Measurements from ENCODE around the gene DCP2. TPM values are rescaled to one million over a fixed set of nuclear protein-coding genes. Genes with fewer than 3 reads are reported as not detected.
"Not testable (repeated sequence)": the region's sequence is repeated elsewhere in the genome, so short reads cannot be mapped to it uniquely, and the experiment has no call there.

DCP2 gene
- total RNA-seq, 4 donors from 2014 or later: 20.7 to 27.3 (median 22.1) TPM

DNA sequence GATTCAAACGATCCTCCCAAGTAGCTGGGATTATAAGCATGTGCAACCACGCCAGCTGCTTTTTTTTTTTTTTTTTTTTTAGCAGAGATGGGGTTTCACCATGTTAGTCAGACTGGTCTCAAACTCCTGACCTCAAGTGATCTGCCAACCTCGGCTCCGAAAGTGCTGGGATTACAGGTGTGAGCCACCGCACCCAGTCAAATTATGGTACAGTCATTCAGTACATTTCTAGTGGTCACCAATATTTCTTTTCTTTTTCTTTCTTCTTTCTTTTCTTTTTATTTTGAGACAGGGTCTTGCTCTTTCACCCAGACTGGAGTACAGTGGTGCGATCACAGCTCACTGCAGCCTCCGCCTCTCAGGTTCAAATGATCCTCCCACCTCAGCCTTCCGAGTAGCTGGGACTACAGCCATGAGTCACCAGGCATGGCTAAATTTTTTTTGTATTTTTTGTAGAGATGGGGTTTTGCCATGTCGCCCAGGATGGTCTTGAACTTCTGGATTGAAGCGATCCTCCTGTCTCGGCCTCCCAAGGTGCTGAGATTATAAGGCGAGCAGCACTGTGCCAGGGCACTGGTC is 25.4 kb upstream of the DCP2 start:
- DNase-seq (ENCODE audit: low spot score in 2 of 2): no peak
- TF ChIP-seq, protein P1, sequence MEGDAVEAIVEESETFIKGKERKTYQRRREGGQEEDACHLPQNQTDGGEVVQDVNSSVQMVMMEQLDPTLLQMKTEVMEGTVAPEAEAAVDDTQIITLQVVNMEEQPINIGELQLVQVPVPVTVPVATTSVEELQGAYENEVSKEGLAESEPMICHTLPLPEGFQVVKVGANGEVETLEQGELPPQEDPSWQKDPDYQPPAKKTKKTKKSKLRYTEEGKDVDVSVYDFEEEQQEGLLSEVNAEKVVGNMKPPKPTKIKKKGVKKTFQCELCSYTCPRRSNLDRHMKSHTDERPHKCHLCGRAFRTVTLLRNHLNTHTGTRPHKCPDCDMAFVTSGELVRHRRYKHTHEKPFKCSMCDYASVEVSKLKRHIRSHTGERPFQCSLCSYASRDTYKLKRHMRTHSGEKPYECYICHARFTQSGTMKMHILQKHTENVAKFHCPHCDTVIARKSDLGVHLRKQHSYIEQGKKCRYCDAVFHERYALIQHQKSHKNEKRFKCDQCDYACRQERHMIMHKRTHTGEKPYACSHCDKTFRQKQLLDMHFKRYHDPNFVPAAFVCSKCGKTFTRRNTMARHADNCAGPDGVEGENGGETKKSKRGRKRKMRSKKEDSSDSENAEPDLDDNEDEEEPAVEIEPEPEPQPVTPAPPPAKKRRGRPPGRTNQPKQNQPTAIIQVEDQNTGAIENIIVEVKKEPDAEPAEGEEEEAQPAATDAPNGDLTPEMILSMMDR (IDR thresholded peaks at IDR 0.05): no peak
- no peak for TF ChIP-seq POLR2A (IDR thresholded peaks at IDR 0.05)
- H3K4me3 ChIP-seq (ENCODE audit: low read depth, poor library complexity, severe bottlenecking): no peak overlapping the region
- intact Hi-C loops (cut with DNase I; ENCODE audit: low total_unique reads): no loop called here
- WGBS, 2 donors: 92 to 98% methylated on average over 12 of the region's 12 CpGs

DNA sequence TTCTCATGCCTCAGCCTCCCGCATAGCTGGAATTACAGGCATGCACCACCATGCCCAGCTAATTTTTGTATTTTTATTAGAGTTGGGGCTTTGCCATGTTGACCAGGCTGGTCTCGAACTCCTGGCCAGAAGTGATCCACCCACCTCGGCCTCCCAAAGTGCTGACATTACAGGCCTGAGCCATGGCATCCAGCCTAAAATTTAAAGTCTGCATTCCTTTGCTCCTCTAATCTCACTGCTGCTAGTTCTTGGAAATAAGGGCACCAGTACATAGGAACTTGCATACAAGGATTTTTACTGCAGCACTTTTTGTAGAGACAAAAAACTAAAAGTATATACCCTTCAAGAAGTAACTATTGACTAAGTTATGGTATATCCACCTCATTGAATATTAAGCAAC is 20.0 kb upstream of the DCP2 start:
- WGBS, 2 donors: 45 to 56% methylated on average over 3 of the region's 3 CpGs
- intact Hi-C loops (cut with DNase I; ENCODE audit: low total_unique reads): no loop called here
- no peak for DNase-seq (ENCODE audit: low spot score in 2 of 2)
- no peak for TF ChIP-seq POLR2A (IDR thresholded peaks at IDR 0.05)
- TF ChIP-seq, protein P1 (IDR thresholded peaks at IDR 0.05): no peak
- H3K4me3 ChIP-seq (ENCODE audit: low read depth, poor library complexity, severe bottlenecking): no peak overlapping the region

DNA sequence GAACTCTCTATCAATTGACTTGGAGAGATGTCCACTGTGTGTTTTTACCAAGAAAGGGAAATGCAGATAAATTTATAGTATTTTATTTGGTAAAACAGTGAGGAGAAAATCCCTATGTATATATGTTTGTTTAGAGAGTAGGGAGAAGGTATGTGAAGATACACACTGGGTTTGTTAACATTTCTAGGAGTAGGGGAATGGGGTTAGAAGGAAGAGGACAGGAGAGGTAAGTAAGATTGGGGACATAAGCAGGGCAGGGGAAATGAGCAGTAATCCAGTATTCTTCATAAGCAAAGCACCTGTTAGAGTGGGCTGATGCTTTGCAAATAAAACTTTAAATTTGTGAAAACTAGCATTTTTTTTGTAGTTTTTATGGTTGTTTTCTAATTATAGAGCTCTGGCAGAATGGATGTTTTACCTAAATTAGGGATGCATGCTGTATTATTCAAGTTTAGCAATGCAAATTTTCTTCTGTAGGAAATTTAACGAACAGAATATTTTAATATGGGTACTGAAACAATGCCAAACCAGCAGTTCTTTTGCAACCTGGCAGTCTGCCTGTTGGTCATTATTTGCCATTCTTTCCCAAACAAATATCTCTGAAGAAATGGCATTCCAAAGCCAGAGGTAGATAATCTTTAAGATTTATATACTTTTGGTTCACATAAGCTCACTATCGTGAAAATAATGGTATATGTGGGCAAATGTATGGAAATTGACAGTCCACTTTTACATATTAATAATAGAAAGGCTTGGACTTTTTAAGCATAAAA is 19.4 kb upstream of the DCP2 start:
- intact Hi-C loops (cut with DNase I; ENCODE audit: low total_unique reads): no loop called here
- no peak for TF ChIP-seq POLR2A (IDR thresholded peaks at IDR 0.05)
- TF ChIP-seq, protein P1 (IDR thresholded peaks at IDR 0.05): no peak
- H3K4me3 ChIP-seq (ENCODE audit: low read depth, poor library complexity, severe bottlenecking): no peak overlapping the region
- WGBS, 2 donors: 47 to 58% methylated on average over 2 of the region's 2 CpGs
- no peak for DNase-seq (ENCODE audit: low spot score in 2 of 2)

DNA sequence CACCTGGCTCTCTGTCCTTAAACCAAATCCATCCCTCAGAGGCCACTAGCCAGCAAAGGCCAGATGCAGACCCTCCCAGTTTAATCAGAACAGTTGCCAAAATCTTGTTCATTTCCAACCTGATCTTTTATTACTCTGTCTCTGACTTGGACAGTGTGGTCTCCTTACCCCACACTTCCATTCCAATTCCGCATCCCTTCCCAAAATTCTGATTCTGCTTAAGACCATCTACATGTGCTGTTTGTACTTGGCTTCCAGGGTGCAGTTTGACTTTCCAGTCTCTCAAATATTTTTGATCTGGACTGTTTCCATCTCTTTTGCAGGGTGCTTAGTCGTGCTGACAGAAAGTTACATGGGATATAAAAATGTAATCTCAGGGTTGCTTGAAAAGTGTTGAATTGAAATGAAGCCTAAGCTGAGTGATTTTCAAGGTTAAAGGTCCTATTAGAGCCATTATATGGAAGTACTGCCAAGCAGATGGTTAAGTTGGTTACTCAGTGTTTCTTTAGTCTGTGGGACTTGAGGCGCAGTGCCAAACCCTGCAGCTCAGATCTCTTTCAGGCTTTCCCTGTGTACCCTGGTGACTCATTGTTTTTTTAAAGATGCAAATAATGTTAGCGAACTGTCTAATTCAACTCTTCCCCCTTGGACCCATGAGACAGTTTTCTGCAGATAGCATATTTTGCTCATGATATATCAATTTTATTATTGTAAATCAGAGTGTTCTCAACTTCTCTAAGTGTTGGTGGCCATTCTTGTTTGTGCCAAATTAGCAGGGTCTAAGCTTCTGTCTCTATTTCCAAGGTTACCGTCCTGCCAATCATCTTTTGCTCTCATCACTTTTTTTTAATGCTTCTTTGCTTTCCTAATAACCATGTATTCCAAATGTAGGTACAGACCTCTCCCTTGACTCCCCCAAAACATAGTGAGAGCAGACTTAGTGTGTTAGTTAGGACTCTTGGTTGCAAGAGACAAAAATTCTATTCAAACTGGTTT is 18.2 kb upstream of the DCP2 start:
- H3K4me3 ChIP-seq (ENCODE audit: low read depth, poor library complexity, severe bottlenecking): no peak overlapping the region
- intact Hi-C loops (cut with DNase I; ENCODE audit: low total_unique reads): no loop called here
- TF ChIP-seq POLR2A (IDR thresholded peaks at IDR 0.05): no peak
- TF ChIP-seq, protein P1 (IDR thresholded peaks at IDR 0.05): no peak
- 21 to 22% methylated on average over 5 of the region's 5 CpGs for WGBS, 2 donors
- peak; percentile 76 to 89 for DNase-seq (ENCODE audit: low spot score in 2 of 2)

DNA sequence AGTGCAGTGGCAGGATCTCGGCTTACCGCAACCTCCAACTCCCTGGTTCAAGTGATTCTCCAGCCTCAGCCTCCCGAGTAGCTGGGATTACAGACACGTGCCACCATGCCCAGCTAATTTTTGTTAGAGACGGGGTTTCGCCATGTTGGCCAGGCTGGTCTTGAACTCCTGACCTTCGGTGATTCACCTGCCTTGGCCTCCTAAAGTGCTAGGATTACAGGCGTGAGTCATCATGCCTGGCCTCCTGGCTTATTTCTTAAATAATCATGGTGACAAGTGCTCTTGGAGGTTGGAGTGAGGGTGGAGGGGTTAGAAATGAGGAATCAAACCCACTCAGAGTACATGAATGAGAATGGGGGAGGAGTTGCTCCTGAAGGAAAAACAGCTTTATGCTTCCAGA is 16.7 kb upstream of the DCP2 start:
- DNase-seq (ENCODE audit: low spot score in 2 of 2); H3K4me3 ChIP-seq (ENCODE audit: low read depth, poor library complexity, severe bottlenecking); intact Hi-C loops (cut with DNase I; ENCODE audit: low total_unique reads): not testable (repeated sequence)
- 77 to 78% methylated on average over 8 of the region's 8 CpGs for WGBS, 2 donors

DNA sequence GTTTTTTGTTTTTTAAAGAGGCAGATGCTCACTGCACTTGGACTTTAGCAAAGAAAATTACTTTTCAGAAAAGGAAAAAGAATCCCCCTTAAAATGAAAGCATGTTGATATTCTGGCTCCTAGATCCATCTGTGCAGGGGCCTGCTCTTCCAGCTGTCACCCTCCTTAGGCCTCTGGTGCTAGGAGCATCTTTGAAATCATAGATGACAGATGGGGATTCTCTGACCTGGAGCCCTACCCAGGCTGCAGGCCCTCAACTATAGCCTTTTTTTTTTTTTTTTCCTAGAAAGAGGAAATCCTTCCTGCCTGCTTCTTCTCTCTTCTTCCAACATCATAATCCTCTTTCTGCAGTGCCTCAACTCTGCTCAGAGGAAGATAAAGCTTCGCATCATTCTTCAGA is 16.3 kb upstream of the DCP2 start:
- no peak for TF ChIP-seq POLR2A (IDR thresholded peaks at IDR 0.05)
- TF ChIP-seq, protein P1 (IDR thresholded peaks at IDR 0.05): no peak
- no peak overlapping the region for H3K4me3 ChIP-seq (ENCODE audit: low read depth, poor library complexity, severe bottlenecking)
- no peak for DNase-seq (ENCODE audit: low spot score in 2 of 2)
- intact Hi-C loops (cut with DNase I; ENCODE audit: low total_unique reads): no loop called here
- 100% methylated on average over 1 of the region's 1 CpG for WGBS, 2 donors

Data from lower leg skin (tissue), 4 donors.